Dendritic cell treated with granulocyte-macrophage colony-stimulating factor and Interleukin-4, amounts not matched to agents 40 ng/mL and 50 ng/mL, for 4 days (primary cell): ENCODE results near the gene RPL27A.
A peak's percentile ranks its signal among the peaks of the same experiment; 100 is the strongest.

Experiments
- H3K27ac Mint-ChIP-seq: one replicate; pipeline ENCODE4 v1.8.0; 2022; ENCODE audit warnings: mild to moderate bottlenecking, mixed read lengths
- H3K27me3 Mint-ChIP-seq: one replicate; pipeline ENCODE4 v1.8.0; 2022; ENCODE audit warnings: mild to moderate bottlenecking, mixed read lengths
- H3K36me3 Mint-ChIP-seq: one replicate; pipeline ENCODE4 v1.8.0; 2022; ENCODE audit warnings: low read depth, mixed read lengths
- H3K4me1 Mint-ChIP-seq: one replicate; pipeline ENCODE4 v1.8.0; 2022; ENCODE audit warnings: low read depth, mixed read lengths
- H3K4me3 Mint-ChIP-seq: one replicate; pipeline ENCODE4 v1.8.0; 2022; ENCODE audit warnings: mild to moderate bottlenecking, moderate library complexity, mixed read lengths
- H3K9me3 Mint-ChIP-seq: one replicate; pipeline ENCODE4 v1.8.0; 2022; ENCODE audit warnings: mixed read lengths
- intact Hi-C: fragments of 100-400 bp; cut with micrococcal nuclease; formaldehyde crosslinking; loops from one replicate; pipeline ENCODE4 v1.15.0; 2022

RPL27A gene

GRCh38 chr11:8685820-8686219, 3.2 kb downstream of the RPL27A start:
- Mint-ChIP-seq H3K27ac (no peak overlapping the region), H3K36me3 (peaks cover 69% of the 10 kb centered on the region), H3K9me3 (no peaks in the 10 kb centered on the region), H3K4me1 (peaks cover 56% of the 10 kb centered on the region), H3K4me3 (no peak overlapping the region), H3K27me3 (no peaks in the 10 kb centered on the region)
- intact Hi-C loops, result no loop called here

GRCh38 chr11:8686325-8686724, 3.7 kb downstream of the RPL27A start:
- no peak overlapping the region for H3K27ac Mint-ChIP-seq
- H3K4me1 Mint-ChIP-seq, result peaks cover 52% of the 10 kb centered on the region
- H3K4me3 Mint-ChIP-seq, result no peak overlapping the region
- H3K27me3 Mint-ChIP-seq, result no peaks in the 10 kb centered on the region
- intact Hi-C loops, result no loop called here
- peaks cover 67% of the 10 kb centered on the region for H3K36me3 Mint-ChIP-seq
- no peaks in the 10 kb centered on the region for H3K9me3 Mint-ChIP-seq

- intact Hi-C loops, result loop anchor here (2.0 kb wide), 3 partner anchors 16 to 276 kb away; partner anchors contain the start of gene TMEM9B
- H3K4me1 Mint-ChIP-seq, result peaks cover 39% of the 10 kb centered on the region
Measured at GRCh38 chr11:8688414-8689362, 6.1 kb downstream of the RPL27A start.

GRCh38 chr11:8689726-8690255, 7.2 kb downstream of the RPL27A start:
- peaks cover 63% of the 10 kb centered on the region for H3K36me3 Mint-ChIP-seq

More at GRCh38 chr11:8688414-8689362, 6.1 kb downstream of the RPL27A start:
- Mint-ChIP-seq H3K27me3 (no peaks in the 10 kb centered on the region), H3K27ac (peak overlapping the region; percentile 87), H3K9me3 (no peaks in the 10 kb centered on the region), H3K4me3 (peak overlapping the region; percentile 93), H3K36me3 (peaks cover 65% of the 10 kb centered on the region)

GRCh38 chr11:8690374-8691342, 8.1 kb downstream of the RPL27A start:
- no peaks in the 10 kb centered on the region for H3K9me3 Mint-ChIP-seq
- intact Hi-C loops, result no loop called here
- H3K27ac Mint-ChIP-seq, result peak overlapping the region; percentile 35
- no peak overlapping the region for H3K4me3 Mint-ChIP-seq
- no peaks in the 10 kb centered on the region for H3K27me3 Mint-ChIP-seq
- H3K4me1 Mint-ChIP-seq, result peaks cover 25% of the 10 kb centered on the region
- peaks cover 54% of the 10 kb centered on the region for H3K36me3 Mint-ChIP-seq

More at GRCh38 chr11:8689726-8690255, 7.2 kb downstream of the RPL27A start:
- Mint-ChIP-seq H3K4me1 (peaks cover 33% of the 10 kb centered on the region), H3K27ac (peak overlapping the region; percentile 35), H3K9me3 (no peaks in the 10 kb centered on the region), H3K4me3 (peak overlapping the region; percentile 93), H3K27me3 (no peaks in the 10 kb centered on the region)
- intact Hi-C loops, result loop anchor here (2.0 kb wide), 3 partner anchors 15 to 275 kb away; partner anchors contain the start of gene TMEM9B

GRCh38 chr11:8691601-8692000, 9.0 kb downstream of the RPL27A start:
- no peaks in the 10 kb centered on the region for H3K27me3 Mint-ChIP-seq
- no peaks in the 10 kb centered on the region for H3K9me3 Mint-ChIP-seq
- peaks cover 29% of the 10 kb centered on the region for H3K4me1 Mint-ChIP-seq
- H3K27ac Mint-ChIP-seq, result no peak overlapping the region
- intact Hi-C loops, result no loop called here
- no peak overlapping the region for H3K4me3 Mint-ChIP-seq
- peaks cover 44% of the 10 kb centered on the region for H3K36me3 Mint-ChIP-seq

- intact Hi-C loops, result no loop called here
- Mint-ChIP-seq H3K9me3 (no peaks in the 10 kb centered on the region), H3K4me3 (no peak overlapping the region), H3K27ac (no peak overlapping the region), H3K4me1 (peaks cover 37% of the 10 kb centered on the region), H3K36me3 (peaks cover 36% of the 10 kb centered on the region), H3K27me3 (no peaks in the 10 kb centered on the region)
Measured at GRCh38 chr11:8692417-8692816, 9.8 kb downstream of the RPL27A start.

GRCh38 chr11:8693010-8693551, 10.5 kb downstream of the RPL27A start:
- no peak overlapping the region for H3K4me3 Mint-ChIP-seq
- H3K4me1 Mint-ChIP-seq, result peaks cover 36% of the 10 kb centered on the region
- peaks cover 30% of the 10 kb centered on the region for H3K36me3 Mint-ChIP-seq
- no peaks in the 10 kb centered on the region for H3K9me3 Mint-ChIP-seq
- no peak overlapping the region for H3K27ac Mint-ChIP-seq
- intact Hi-C loops, result no loop called here
- H3K27me3 Mint-ChIP-seq, result no peaks in the 10 kb centered on the region

- intact Hi-C loops, result no loop called here
- H3K27ac Mint-ChIP-seq, result no peak overlapping the region
- H3K27me3 Mint-ChIP-seq, result no peaks in the 10 kb centered on the region
- H3K4me3 Mint-ChIP-seq, result no peak overlapping the region
- peaks cover 31% of the 10 kb centered on the region for H3K4me1 Mint-ChIP-seq
- H3K9me3 Mint-ChIP-seq, result no peaks in the 10 kb centered on the region
- H3K36me3 Mint-ChIP-seq, result peaks cover 28% of the 10 kb centered on the region
Measured at GRCh38 chr11:8693555-8693954, 11.0 kb downstream of the RPL27A start.

- intact Hi-C loops, result no loop called here
- Mint-ChIP-seq H3K4me3 (no peak overlapping the region), H3K4me1 (peaks cover 34% of the 10 kb centered on the region), H3K36me3 (peaks cover 28% of the 10 kb centered on the region), H3K27me3 (no peaks in the 10 kb centered on the region), H3K9me3 (no peaks in the 10 kb centered on the region), H3K27ac (no peak overlapping the region)
Measured at GRCh38 chr11:8694137-8694536, 11.5 kb downstream of the RPL27A start.

GRCh38 chr11:8697054-8697453, 14.5 kb downstream of the RPL27A start:
- no peaks in the 10 kb centered on the region for H3K9me3 Mint-ChIP-seq
- H3K4me1 Mint-ChIP-seq, result peaks cover 42% of the 10 kb centered on the region
- intact Hi-C loops, result no loop called here
- H3K36me3 Mint-ChIP-seq, result peaks cover 27% of the 10 kb centered on the region
- no peak overlapping the region for H3K4me3 Mint-ChIP-seq
- peaks cover 5% of the 10 kb centered on the region for H3K27me3 Mint-ChIP-seq
- H3K27ac Mint-ChIP-seq, result peak overlapping the region; percentile 75

- intact Hi-C loops, result no loop called here
- peaks cover 23% of the 10 kb centered on the region for H3K36me3 Mint-ChIP-seq
- H3K27ac Mint-ChIP-seq, result peak overlapping the region; percentile 66
- H3K4me3 Mint-ChIP-seq, result no peak overlapping the region
- H3K4me1 Mint-ChIP-seq, result peaks cover 46% of the 10 kb centered on the region
- H3K27me3 Mint-ChIP-seq, result peaks cover 7% of the 10 kb centered on the region
- H3K9me3 Mint-ChIP-seq, result no peaks in the 10 kb centered on the region
Measured at GRCh38 chr11:8698379-8698851, 15.8 kb downstream of the RPL27A start.

- Mint-ChIP-seq H3K27ac (peak overlapping the region; percentile 66), H3K36me3 (peaks cover 17% of the 10 kb centered on the region), H3K4me1 (peaks cover 51% of the 10 kb centered on the region), H3K27me3 (peaks cover 7% of the 10 kb centered on the region), H3K4me3 (no peak overlapping the region), H3K9me3 (no peaks in the 10 kb centered on the region)
- intact Hi-C loops, result no loop called here
Measured at GRCh38 chr11:8698917-8699441, 16.4 kb downstream of the RPL27A start.
